ENCODE results near the gene PIK3IP1.

PIK3IP1 gene

GRCh38 chr22:31308181-31308580 lies 15.9 kb upstream of the PIK3IP1 start:
- DNase-seq: no peak
- ATAC-seq: no peak

GRCh38 chr22:31305194-31305593 lies 12.9 kb upstream of the PIK3IP1 start:
- ATAC-seq: no peak
- DNase-seq: no peak

GRCh38 chr22:31302537-31302936 lies 10.2 kb upstream of the PIK3IP1 start:
- ATAC-seq: peak; percentile 33
- DNase-seq: no peak

GRCh38 chr22:31302006-31302405 lies 9.7 kb upstream of the PIK3IP1 start:
- ATAC-seq: no peak
- no peak for DNase-seq

- DNase-seq: no peak
- ATAC-seq: no peak
Measured at GRCh38 chr22:31300896-31301295, 8.6 kb upstream of the PIK3IP1 start.

- ATAC-seq (no peak), DNase-seq (no peak)
Measured at GRCh38 chr22:31295831-31296657, 3.8 kb upstream of the PIK3IP1 start.

GRCh38 chr22:31295360-31295759 lies 3.1 kb upstream of the PIK3IP1 start:
- DNase-seq (no peak), ATAC-seq (no peak)

GRCh38 chr22:31291481-31292235 lies 630 bp downstream of the PIK3IP1 start:
- ATAC-seq (no peak), DNase-seq (peak; percentile 31)

GRCh38 chr22:31290494-31291471 lies 1.5 kb downstream of the PIK3IP1 start:
- peak; percentile 95 for DNase-seq
- ATAC-seq: peak; percentile 84

- DNase-seq (no peak), ATAC-seq (no peak)
Measured at GRCh38 chr22:31289344-31289743, 2.9 kb downstream of the PIK3IP1 start.

GRCh38 chr22:31288496-31289240 lies 3.6 kb downstream of the PIK3IP1 start:
- ATAC-seq: no peak
- DNase-seq: no peak

GRCh38 chr22:31287818-31288495 lies 4.3 kb downstream of the PIK3IP1 start:
- no peak for ATAC-seq

GRCh38 chr22:31286360-31287255 lies 5.7 kb downstream of the PIK3IP1 start:
- DNase-seq: peak; percentile 49
- peak; percentile 50 for ATAC-seq

More at GRCh38 chr22:31287818-31288495, 4.3 kb downstream of the PIK3IP1 start:
- no peak for DNase-seq

GRCh38 chr22:31284281-31285155 lies 7.8 kb downstream of the PIK3IP1 start:
- ATAC-seq: no peak
- no peak for DNase-seq

- DNase-seq (no peak), ATAC-seq (no peak)
Measured at GRCh38 chr22:31282748-31283468, 9.4 kb downstream of the PIK3IP1 start.

- ATAC-seq (no peak), DNase-seq (no peak)
Measured at GRCh38 chr22:31281733-31282132, 10.6 kb downstream of the PIK3IP1 start.

- no peak for ATAC-seq
- DNase-seq: no peak
Measured at GRCh38 chr22:31279821-31280505, 12.3 kb downstream of the PIK3IP1 start.

- DNase-seq (no peak), ATAC-seq (no peak)
Measured at GRCh38 chr22:31279327-31279669, 13.0 kb downstream of the PIK3IP1 start.
